Measurements from ENCODE around the gene SF3B6.
"Not testable (repeated sequence)": the region's sequence is repeated elsewhere in the genome, so short reads cannot be mapped to it uniquely, and the experiment has no call there.

The SF3B6 gene

DNA sequence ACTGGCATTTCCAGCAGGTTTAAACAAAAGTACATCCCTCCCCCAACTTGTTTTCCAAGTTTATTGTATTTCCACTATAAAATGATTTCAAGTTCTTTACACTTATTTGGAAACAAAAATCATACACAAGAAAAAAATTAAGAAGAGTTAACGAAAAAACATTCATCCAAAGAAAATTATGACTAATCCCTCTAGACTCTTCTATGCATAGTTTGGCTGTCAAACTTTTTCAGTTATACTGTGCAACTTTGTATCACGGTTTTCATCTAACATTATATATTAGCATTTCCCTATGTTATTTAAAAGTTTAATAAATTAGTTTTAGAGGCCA, 29.6 kb downstream of the SF3B6 start:
- DNase-seq (ENCODE audit: low read depth) = no peak
- H3K4me3 ChIP-seq (ENCODE audit: low read depth, low read length) = peak overlapping the region; percentile 91
- TF ChIP-seq, protein P1, sequence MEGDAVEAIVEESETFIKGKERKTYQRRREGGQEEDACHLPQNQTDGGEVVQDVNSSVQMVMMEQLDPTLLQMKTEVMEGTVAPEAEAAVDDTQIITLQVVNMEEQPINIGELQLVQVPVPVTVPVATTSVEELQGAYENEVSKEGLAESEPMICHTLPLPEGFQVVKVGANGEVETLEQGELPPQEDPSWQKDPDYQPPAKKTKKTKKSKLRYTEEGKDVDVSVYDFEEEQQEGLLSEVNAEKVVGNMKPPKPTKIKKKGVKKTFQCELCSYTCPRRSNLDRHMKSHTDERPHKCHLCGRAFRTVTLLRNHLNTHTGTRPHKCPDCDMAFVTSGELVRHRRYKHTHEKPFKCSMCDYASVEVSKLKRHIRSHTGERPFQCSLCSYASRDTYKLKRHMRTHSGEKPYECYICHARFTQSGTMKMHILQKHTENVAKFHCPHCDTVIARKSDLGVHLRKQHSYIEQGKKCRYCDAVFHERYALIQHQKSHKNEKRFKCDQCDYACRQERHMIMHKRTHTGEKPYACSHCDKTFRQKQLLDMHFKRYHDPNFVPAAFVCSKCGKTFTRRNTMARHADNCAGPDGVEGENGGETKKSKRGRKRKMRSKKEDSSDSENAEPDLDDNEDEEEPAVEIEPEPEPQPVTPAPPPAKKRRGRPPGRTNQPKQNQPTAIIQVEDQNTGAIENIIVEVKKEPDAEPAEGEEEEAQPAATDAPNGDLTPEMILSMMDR (IDR thresholded peaks at IDR 0.05; ENCODE audit: control insufficient read depth, extremely low read depth, insufficient read depth) = no peak

DNA sequence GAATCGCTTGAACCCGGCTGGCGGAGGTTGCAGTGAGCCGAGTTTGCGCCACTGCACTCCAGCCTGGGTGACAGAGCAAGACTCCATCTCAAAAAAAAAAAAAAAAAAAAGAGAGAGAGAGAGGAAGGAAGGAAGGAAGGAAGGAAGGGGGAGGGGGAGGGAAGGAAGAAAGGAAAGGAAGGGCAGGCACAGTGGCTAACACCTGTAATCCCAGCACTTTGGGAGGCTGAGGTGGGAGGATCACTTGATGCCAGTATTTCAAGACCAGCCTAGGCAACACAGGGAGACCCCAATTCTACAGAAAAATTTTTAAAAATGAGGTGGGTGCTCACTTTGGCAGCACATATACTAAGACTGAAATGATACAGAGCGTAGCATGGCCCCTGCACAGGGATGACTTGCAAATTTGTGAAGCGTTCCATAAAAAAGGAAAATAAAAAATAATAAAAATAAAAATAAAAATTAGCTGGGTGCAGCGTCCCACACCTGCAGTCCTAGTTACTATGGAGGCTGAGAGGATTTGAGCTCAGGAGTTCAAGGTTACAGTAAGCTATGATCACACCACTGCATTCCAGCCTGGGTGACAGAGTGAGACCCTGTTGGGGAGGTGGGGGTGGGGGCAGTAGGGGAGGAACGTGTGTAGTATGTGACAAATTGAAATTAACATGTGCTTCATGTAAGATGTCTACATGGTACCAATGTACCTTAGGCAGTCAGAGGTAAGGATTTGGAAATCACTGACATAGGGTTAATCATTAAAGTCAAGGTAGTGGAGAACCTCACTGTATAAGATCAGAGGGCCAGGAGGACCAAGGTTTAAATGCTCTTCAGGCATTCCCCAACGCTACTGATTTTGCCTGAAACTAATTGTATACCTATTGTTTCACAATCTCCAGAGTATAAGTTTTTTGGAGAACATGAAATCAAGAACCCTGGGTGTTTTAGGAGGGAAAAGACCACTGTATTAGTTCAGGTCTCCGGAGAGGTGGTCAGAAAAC, 30.3 kb downstream of the SF3B6 start:
- TF ChIP-seq, protein P1 (IDR thresholded peaks at IDR 0.05; ENCODE audit: control insufficient read depth, extremely low read depth, insufficient read depth) = no peak
- peak overlapping the region; percentile 91 for H3K4me3 ChIP-seq (ENCODE audit: low read depth, low read length)
- no peak for DNase-seq (ENCODE audit: low read depth)

DNA sequence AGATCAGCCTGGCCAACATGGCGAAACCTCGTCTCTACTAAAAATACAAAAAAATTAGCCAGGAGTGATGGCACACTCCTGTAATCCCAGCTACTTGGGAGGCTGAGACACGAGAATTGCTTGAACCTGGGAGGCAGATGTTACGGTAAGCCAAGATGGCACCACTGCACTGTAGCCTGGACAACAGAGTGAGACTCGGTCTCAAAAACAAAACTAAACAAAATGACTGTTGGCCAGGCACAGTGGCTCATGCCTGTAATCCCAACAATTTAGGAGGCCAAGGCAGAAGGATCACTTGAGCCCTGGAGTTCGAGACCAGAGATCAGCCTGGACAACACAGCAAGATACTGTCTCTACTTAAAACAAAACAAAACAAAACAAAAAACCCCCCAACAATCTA, 33.0 kb downstream of the SF3B6 start:
- DNase-seq (ENCODE audit: low read depth); H3K4me3 ChIP-seq (ENCODE audit: low read depth, low read length): not testable (repeated sequence)

DNA sequence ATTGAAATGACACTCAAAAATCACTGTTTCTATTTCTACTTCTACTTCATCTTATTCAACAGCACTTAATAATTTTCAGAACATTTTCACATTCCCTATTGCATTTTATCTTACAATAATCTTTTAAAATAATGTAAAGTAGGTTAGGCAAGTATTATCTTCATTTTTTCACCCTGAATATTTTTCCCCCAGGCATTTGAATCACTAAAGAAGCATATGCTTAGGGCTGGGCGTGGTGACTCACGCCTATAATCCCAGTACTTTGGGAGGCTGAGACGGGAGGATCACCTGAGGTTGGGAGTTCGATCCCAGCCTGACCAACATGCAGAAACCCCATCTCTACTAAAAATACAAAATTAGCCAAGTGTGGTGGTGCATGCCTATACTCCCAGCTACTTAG, 35.6 kb downstream of the SF3B6 start:
- no peak overlapping the region for H3K4me3 ChIP-seq (ENCODE audit: low read depth, low read length)
- no peak for DNase-seq (ENCODE audit: low read depth)
- TF ChIP-seq, protein P1 (IDR thresholded peaks at IDR 0.05; ENCODE audit: control insufficient read depth, extremely low read depth, insufficient read depth) = no peak

DNA sequence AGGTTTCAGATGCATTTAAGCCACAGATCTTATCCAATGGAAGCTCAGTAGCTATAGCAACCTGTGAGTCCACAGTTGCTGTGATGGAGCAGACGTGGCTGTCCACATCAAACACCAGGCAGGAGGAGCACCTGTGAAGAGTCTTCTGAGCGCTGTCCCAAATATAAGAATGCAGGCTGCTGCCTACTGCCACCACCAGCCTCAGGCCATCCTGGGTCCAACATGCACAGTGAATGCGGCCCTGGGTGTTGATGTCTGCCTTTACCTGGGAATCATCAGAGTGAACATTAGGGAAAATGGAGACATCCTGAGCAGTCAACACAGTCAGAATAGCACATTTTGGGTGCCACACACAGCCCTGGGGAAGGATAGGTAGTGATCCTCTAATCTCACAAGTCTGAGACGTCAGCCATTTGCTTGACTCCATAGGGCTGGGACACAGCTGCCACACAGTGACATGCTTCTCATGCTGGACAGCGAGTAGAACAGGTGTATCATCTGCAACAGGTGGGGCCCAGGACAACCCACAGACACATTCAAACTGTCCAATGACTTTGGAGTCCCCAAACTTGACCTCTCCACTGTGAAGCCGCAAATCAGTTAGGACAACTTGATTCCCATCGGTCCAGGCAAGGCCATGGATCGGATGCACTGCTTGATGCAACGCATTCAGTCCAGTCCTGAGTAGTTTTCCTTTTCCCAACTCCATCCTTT, 37.2 kb downstream of the SF3B6 start:
- TF ChIP-seq, protein P1 (IDR thresholded peaks at IDR 0.05; ENCODE audit: control insufficient read depth, extremely low read depth, insufficient read depth) = no peak

DNA sequence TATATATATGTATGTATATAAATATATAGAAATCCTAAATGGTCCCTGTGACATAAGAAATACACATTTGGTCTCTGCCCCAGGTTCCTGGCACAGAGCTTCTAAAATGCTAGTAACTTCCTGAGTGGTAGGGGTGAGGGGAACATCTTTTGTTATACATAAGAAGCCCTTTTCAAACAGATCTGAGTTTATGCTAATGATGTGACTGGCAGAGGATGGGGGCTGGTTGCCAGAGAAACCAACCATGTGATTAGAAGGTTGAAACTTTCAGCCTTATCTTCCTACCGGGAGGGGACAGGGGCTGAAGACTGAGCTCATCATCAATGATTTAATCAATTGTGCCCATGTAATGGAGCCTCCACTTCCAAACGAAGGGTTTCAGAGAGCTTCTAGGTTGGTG, 49.9 kb downstream of the SF3B6 start:
- TF ChIP-seq, protein P1 (IDR thresholded peaks at IDR 0.05; ENCODE audit: control insufficient read depth, extremely low read depth, insufficient read depth) = no peak
- H3K4me3 ChIP-seq (ENCODE audit: low read depth, low read length) = no peak overlapping the region
- no peak for DNase-seq (ENCODE audit: low read depth)

More for the DNA sequence above, 37.2 kb downstream of the SF3B6 start:
- no peak overlapping the region for H3K4me3 ChIP-seq (ENCODE audit: low read depth, low read length)
- no peak for DNase-seq (ENCODE audit: low read depth)

DNA sequence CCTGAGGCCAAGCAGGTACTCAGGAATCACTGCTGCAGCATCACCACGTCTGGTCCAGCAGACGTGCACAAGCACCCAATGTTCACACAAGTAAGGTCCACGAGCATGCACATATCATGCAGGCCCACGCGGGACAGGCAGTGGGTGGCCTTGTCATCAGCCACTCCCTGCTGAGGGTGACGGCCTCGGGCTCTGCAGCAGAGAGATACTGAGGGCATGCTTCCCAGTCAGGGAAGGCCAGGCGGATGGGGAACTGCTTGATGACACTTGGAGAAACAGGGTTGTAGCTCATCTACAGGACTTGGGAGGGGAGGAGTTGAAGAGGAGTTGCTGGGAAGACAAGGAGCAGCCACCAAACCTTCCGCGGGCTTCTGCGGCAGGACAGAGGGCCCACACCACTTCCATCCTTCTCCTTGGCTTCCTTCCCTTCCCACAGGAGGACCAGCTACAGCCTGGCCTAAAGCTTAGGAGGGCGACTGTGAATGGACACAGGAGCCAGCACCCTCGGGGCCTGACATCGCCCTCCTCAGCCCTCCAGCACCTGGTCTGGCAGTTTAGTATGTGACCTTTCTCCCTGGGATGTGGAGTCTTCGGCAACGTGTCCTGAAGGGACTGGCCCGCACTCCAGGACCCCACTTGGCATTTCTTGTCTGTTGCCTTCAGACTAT, 51.0 kb downstream of the SF3B6 start:
- no peak overlapping the region for H3K4me3 ChIP-seq (ENCODE audit: low read depth, low read length)
- DNase-seq (ENCODE audit: low read depth) = no peak
- TF ChIP-seq, protein P1 (IDR thresholded peaks at IDR 0.05; ENCODE audit: control insufficient read depth, extremely low read depth, insufficient read depth) = no peak
